Measurements from ENCODE around the gene TMEM187.

GRCh38 chrX:153954558-153955227 lies 17.9 kb upstream of the TMEM187 start:
- TF ChIP-seq POLR2A (IDR thresholded peaks at IDR 0.05), result no peak
- TF ChIP-seq POLR2AphosphoS5 (IDR thresholded peaks at IDR 0.05), result no peak
- no peak for TF ChIP-seq CTCF (IDR thresholded peaks at IDR 0.05)
